SH-SY5Y (cell line): ENCODE results near the gene RXRA.

Source experiments
- GATA2 ChIP-seq: IDR thresholded peaks from 2 replicates; pipeline ENCODE4 v1.6.1; 2011; ENCODE audit warnings: mild to moderate bottlenecking, low read depth, low read length
- GATA3 ChIP-seq: IDR thresholded peaks from 2 replicates; pipeline ENCODE4 v1.6.1; 2011; ENCODE audit warnings: low read depth, mild to moderate bottlenecking, low read length, moderate library complexity

RXRA gene

DNA sequence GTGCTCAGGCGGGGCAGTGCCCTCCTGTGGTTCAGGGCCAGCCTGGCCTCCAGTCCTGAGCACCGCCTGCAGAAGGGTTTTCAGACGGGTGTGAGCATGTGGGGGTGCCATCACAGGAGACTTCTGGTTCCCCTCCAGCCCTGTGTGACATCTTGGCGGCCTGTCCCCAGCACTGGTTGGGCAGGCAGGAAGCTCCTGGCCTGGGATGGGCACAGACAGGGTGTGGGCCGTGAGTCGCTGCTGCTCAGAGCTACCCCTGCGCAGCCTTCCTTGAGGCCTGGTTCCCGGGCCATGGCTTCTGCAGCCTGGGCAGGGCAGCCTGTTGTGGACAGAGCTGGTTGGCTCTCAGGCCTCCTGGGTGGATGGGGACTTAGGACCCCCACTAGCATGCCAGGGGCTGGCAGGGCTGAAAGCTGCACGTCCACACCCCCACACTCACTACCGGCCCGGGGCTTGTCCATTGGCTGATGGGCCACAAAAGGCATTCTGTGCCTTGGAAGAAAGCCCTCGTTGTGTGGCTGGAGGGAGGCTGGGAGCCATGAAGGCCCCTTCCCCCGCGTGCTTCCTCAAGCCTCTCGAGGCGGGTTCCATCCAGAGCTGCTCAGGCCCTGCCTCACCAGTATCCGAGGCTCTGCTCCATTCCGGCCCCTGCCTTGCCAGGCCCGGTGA, 58.7 kb downstream of the RXRA start:
- TF ChIP-seq GATA2 = no peak
- TF ChIP-seq GATA3 = no peak

- no peak for TF ChIP-seq GATA2
- no peak for TF ChIP-seq GATA3
These were observed 59.7 kb downstream of the RXRA start for GRCh38 chr9:134385915-134386314.

DNA sequence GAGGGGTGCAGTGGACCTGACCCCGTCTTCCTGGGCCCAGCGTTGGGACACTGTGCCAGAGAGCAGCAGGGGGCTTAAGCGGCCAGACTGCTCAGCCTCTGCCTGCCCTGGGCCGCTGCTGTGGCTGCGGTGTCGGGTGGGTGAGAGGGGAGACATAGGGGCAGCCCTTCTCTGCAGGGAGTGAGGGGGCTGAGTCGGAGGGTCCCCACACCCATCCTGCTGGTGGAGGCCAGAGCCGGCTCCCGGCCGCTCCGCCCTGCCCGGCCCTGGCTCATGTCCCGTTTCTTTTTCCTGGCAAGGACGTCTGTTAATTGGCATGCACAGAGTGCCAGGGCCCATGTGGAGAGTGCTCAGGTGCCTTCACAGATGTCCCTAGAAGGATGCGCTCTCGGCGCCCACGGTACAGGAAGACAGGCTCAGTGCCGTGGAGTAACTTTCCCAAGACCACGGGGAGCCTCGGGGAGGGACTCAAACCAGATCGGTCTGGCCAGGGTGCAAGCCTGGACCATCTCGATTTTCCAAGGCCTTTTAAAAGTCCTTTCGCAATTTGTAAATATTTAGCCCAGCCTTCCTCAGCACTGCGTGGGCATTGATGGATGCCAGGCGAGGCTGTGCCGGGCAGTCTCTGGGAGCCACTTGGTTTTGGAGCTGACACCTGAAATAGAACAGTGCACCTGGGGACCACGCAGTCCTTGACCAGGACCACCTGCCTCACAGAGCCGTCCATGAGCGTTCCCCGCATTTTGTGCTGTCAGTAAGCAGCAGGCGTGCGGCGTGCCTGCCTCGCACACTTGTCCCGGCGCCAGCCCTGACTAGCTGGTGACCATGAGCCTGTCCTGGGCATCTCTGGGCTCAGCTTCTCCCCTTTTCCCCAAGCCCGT, 60.9 kb downstream of the RXRA start:
- no peak for TF ChIP-seq GATA2
- TF ChIP-seq GATA3 = no peak

GRCh38 chr9:134388289-134388808, 62.1 kb downstream of the RXRA start:
- TF ChIP-seq GATA2 (no peak), GATA3 (no peak)

GRCh38 chr9:134388976-134389375, 62.7 kb downstream of the RXRA start:
- TF ChIP-seq GATA2 = no peak

DNA sequence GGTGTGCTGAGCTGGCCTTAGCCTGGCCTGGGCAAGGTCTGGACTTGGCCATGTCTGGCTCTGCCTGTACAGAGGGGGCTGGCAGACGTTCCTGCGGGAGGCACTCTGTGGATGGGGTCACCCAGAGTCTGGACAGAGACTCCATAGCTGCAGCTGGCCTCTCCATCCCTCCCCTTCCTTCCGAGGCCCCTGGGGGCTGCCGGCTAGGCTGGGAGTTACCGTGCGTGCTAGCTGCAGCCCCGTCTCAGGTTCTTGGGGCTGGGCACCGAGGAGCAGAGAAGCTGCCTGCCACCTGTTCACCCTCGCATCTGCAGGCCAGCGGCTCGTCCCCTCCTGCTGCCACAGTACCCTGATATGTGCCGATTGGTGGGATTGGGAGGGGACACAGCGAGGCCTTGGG, 63.4 kb downstream of the RXRA start:
- no peak for TF ChIP-seq GATA3
- no peak for TF ChIP-seq GATA2

GRCh38 chr9:134390537-134390936, 64.3 kb downstream of the RXRA start:
- TF ChIP-seq GATA2 = no peak
- no peak for TF ChIP-seq GATA3

DNA sequence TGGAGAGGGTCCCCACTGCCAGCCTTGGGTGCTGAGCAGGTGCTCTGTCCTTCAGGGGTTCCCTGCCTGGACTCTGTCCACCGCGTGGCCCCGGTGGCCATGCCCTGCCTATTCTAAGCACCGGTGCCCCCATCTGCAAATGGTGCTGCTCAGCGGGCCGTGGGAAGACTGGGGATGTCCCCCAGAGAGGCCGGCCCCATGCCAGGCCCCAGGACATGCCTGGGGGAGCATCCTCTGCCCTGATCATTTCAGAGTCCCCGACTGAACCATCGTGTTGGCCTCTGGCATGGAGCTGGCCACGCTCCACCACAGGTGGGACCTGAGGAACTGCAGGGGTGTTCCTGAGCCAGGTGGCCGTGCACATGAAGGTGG, 64.7 kb downstream of the RXRA start:
- TF ChIP-seq GATA2 (no peak), GATA3 (no peak)

DNA sequence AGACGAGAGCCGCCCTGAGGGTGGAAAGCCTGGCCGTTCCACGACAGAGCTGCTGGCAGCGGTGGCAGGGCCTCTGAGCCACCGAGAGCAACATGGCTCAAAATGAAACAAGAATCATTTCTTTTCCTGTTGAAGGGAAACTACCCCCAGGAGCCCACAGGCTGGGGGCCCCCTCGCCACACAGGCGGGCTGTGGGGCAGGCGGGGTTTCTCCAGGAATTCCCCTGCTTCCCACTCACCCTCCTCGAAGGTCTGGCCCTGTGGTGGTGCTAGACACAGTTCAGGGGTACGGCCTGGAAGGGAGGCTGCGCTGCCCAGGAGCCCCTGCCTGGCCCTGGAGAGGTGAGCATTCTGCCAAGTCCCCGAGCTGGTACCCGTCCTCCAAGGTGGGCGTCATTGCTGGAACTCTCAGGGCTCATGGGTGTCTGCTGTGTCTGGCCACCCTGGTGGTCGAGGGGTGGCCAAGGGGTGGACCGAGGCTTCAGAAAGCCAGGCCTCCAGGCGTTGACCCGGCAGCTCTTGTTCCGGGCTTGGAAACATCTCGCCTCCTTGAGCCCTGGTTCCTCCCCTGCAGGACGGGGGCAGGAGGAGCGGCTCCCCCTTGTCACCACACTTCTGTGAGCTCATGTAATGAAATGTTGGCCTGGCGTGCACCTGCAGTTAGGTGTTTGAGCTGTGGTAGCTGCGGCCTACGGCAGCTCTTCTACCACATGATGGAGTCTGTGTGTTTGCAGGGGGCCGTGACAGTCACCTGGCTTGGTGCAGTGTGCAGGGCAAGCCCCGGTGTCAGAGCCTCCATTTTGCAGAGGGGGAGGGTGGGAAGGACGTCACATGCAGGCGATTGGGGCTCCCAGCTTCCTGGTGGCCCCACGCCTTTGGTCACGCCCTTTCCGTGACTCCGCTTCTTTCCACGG, 65.3 kb downstream of the RXRA start:
- TF ChIP-seq GATA3 (no peak), GATA2 (no peak)

GRCh38 chr9:134392900-134393299, 66.6 kb downstream of the RXRA start:
- TF ChIP-seq GATA3 (no peak), GATA2 (no peak)

GRCh38 chr9:134393582-134394280, 67.5 kb downstream of the RXRA start:
- no peak for TF ChIP-seq GATA3
- no peak for TF ChIP-seq GATA2

GRCh38 chr9:134395002-134395517, 68.8 kb downstream of the RXRA start:
- TF ChIP-seq GATA2 = no peak

- TF ChIP-seq GATA3 = no peak
- no peak for TF ChIP-seq GATA2
These were observed 69.5 kb downstream of the RXRA start for GRCh38 chr9:134395737-134396257.

DNA sequence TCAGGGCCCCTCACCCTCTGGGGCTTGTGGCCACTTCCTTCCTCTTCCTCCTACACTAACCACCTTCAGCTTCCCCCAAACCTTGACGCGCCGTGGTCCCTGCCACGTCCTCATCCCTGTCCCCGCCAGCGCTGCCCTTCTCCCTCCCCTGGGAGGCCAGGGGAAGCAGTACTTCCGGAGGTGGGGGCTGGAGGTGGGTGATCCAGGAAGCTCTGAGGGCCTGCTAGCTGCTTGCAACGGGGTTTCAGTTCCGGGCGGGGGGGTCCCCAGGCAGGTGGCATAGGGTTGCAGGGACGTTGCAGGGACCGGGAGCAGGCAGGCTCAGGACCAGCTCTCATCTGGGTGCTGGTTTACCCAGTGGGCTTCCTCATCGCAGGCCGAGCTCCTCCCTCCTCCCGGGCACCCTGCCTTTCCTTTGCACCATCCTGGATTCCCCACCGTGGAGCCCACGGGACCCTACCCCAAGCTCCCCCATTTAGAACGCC, 70.0 kb downstream of the RXRA start:
- TF ChIP-seq GATA2 = no peak
- TF ChIP-seq GATA3 = no peak
